ENCODE measurements around the gene RBM12.
"Not testable (repeated sequence)": the region's sequence is repeated elsewhere in the genome, so short reads cannot be mapped to it uniquely, and the experiment has no call there.

Gene RBM12

DNA sequence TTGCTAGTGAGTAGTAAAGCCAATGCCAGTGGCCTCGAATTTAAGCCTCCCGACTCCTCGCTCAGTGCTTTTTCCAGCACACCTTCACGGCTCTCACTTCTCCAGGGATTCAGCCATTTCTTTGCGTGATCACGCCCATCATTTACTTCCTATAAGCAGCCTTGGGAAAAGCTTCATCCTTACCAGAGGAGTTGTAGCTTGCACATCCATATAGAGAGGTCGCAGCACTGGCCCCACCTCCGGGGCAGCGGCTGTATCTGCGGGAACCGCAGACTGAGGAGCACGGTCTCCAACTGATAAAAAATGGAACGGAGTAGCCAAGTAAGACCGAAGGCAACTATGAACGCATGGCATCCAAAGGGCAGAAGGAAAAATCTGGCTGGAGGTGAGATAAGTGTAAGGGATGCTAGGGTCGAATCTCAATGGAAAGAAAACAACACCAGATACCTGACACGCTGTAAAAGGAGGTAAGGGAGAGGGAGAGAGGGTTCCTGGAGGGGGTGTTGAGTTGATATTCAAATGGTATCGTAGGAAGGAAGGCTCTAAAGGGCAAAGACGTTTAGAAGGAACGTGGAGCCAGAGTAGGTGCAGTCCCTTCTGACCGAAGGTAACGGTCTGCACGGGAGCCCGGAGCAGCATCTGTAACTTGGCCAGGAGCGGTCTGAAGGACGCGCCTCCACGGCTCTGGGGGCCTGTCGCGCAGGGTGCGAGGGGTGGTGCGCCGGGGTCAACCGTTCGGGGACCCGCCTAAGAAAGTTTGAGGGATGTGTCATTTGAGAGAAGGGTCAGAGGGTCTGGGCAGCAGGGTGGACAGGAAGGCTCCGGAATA is 33.8 kb upstream of the RBM12 start:
- DNase-seq: no peak

- no peak for DNase-seq
Measured at GRCh38 chr20:35697696-35698297, 33.1 kb upstream of the RBM12 start.

DNA sequence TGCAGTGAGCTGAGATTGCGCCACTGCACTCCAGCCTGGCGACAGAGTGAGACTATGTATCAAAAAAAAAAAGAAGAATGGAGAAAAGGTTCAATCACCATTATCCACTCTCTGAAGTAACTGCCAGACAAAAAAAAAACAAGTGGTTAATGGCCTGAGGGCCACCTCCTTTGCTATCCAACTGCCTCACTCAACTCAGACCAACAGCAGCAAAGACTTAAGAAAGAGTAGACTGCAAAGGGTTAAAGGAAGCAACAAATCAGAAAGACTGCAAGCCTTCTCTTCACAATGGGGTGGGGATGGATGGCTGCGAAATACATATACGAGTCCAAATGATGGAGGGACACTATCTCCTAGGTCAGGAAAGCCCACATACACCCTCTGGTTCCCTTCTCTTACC is 31.3 kb upstream of the RBM12 start:
- DNase-seq: no peak

- DNase-seq: no peak
Measured at GRCh38 chr20:35695245-35695749, 30.6 kb upstream of the RBM12 start.

GRCh38 chr20:35690265-35690664 is 25.6 kb upstream of the RBM12 start:
- DNase-seq: no peak

GRCh38 chr20:35686872-35687271 is 22.2 kb upstream of the RBM12 start:
- DNase-seq: not testable (repeated sequence)

GRCh38 chr20:35685368-35685767 is 20.7 kb upstream of the RBM12 start:
- not testable (repeated sequence) for DNase-seq

DNA sequence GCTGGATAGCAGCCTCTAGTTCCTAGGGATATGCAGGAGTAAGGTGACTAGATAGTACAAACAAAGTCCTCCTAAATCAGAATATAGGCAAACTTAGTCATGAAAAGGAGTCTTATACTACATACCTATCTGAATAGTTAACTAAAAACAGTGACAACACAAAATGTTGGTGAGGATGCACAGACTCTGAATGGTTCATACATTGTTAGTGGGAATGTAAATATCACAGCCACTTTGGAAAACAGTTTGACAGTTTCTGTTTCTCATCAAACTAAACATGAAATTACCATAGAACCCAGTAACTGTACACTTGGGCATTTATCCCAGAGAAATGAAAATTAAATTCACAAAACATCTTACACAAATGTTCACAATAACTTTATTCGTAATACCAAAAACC is 17.3 kb upstream of the RBM12 start:
- DNase-seq: no peak

DNA sequence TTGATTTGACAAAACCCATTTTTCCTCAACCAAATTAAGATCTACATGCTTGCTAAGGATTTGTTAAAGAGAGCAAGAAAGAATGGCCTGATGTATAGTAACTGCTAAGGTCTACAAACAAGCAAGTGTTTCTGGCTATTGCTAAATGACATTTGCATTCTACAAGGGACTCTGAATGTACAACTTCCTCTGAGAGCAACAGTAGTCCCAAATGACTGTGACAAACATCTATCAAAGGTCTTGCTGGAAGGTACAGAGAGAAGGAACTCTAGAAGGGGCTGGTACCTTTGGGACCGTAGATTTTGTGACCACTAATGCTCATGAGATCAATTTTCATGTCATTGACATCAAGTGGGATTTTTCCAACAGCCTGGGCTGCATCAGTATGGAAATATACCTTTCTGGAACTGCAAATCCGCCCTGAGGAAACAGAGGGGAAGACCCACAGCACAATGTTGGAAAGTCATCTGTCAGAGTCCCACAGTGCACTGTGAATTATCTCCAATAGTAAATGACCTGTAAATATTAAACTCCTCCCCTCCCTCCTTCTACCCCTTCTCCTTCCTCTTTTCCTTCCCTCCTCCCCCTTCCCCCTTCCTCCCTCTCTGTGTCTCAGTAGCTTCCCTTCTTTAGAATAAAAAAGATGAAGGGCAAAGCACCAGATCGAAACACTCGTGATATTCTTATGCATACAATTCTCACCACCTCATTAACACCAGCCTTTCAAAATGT is 15.9 kb upstream of the RBM12 start:
- DNase-seq: no peak

DNA sequence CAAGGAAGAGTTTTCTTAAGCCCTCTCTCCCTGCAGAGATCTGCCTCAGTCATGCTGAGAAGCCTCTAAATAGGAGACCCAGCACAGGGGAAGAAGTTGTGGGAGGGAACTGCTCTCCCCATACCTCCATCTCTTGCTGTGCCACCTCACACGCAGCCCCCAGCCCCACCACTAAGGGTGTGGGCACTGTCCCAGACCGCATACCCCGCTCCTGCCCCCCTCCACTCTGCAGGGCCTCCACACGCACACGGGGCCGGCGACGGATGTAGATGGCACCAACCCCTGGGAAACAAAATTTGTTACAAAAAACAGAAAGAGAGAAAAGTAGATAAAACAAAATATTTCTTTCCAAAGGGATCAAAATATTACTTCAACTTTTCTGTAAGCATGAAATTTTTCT is 10.2 kb upstream of the RBM12 start:
- no peak for DNase-seq

DNA sequence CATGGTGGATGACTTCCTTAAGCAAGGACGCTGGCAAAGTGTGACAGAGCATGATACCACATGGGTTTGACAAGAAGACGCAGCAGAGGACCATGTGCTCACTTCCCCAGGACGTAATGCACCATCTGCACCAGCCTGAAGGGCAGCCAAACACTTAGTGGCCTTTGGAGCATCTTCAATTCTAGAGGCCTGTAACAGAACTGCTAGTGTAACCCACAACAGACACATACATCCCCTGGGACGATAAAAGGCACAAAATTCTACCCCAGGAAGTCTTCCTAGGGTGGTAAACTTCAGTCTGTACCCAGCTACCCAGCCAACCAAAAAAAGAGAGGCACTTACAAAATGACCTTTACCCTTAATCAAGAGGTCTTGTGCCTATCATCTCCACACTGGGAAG is 9.2 kb upstream of the RBM12 start:
- no peak for DNase-seq

GRCh38 chr20:35669681-35670080 is 5.0 kb upstream of the RBM12 start:
- DNase-seq: no peak

DNA sequence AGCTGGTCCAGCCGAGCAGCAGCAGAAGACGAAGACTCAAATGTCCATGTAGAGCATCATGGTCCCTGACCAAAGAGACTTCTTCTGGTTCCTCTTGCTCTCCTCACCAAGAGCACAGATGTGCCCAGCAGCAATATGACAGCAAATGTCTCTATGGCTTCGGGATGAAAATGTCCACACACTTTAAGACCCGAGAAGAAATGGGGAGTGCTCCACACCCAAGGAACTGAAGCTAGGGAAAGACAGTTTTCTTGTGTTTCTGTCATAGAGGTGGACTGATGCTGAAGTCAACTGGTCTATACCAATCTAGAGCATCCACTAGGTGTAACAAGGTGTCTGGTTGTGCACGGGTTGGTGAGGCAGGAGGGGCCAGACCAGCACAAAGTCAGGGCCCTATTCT is 4.5 kb upstream of the RBM12 start:
- no peak for DNase-seq

DNA sequence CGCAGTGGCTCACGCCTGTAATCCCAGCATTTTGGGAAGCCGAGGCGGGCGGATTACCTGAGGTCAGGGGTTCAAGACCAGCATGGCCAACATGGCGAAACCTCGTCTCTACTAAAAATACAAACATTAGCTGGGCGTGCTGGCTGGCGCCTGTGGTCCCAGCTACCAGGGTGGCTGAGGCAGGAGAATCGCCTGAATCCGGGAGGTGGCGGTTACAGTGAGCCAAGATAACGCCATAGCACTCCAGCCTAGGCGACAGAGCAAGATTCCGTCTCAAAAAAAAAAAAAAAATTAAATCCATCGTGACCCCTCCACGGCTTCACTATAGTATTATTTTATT is 1.2 kb upstream of the RBM12 start:
- DNase-seq: no peak

- peak; percentile 65 for DNase-seq
Measured at GRCh38 chr20:35663516-35664465, 909 bp downstream of the RBM12 start.

DNA sequence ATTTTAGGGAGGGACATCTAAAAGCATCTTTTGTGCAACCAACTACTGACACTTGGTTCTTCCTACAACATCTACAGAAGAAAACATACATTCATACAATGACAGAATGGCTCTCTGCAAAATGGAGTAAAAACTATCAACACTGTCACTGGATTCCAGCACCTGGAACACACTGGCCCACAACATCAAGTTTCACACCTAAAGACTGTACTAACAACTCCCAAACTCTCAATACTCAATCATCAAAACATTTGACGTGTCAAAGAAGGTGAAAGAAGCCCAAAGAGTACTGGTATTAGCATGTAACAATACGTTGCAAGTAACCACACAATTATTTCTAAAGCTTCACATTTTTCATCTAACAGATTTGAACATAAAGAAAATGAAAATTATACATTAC is 2.1 kb downstream of the RBM12 start:
- DNase-seq: no peak

DNA sequence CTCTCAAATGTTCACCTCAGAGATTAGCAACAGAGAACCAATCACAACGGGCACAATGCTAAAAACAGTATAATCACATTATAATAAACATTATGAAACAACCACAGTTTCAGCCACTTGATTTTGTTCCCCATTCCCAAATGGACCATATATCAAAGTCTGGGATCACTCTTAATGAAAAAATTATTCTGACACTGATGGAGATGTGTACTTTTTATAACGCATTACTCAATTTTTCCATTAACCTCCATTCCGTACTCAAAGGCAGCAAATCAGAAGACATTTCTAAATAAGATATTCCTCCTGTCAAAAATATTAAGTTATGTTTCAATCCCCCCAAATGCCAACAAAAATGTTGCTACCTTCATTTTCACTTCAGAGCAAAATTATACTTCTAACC is 2.8 kb downstream of the RBM12 start:
- DNase-seq: no peak

DNA sequence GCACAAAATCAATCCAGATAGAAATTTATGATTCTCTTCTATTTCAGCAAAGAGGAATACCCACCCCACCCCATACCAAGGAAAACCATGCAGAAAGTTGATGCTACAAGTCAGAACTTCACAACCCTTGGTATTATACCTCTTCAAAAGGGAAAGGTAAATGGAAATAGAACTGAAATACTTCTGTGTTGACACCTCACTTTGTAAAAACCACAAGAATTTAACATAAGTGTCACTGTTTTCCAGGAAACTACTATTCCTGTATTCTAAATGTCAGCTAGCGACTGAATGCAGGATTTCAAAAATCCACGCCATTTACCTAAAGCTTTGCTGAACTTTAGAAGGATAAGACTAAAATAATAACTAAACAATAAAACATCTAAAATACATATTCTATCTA is 3.6 kb downstream of the RBM12 start:
- no peak for DNase-seq

- DNase-seq: no peak
Measured at GRCh38 chr20:35660122-35660937, 4.4 kb downstream of the RBM12 start.

DNA sequence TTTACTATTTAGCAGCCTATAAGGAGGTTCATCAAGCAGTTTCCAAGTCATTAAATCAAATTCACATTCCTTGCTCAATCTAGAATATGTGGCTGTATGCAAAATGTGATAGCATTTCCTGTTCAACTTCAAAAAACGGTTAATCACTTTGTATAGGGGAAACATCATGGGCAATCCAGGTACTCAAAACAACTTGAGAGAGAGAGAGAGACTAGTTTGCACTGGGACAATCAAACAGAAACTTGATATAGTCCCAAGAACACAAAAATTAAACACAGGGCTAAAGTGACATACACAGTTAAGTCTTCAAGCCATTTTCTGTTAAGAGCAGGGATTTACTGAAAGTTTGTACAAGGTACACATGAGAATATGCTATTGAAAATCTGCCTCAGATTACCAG is 7.4 kb downstream of the RBM12 start:
- DNase-seq: no peak

DNA sequence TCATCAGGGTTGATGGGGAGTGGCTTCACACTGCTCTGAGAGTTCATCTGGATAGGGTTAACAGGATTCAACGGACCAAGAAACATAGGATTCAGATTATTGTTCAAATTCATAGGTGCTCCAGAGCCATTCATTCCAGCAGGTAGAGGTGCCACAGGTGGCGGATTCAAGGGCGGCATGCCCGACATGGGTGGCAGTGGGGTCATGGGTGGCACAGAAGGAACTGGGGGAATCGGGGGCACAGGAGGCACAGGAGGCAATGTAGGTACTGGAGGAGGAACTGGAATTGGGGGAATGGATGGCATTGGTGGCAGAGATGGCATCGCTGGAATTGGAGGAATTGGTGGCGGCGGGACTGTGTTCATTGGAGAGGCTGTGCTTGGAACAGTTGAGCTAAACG is 10.3 kb downstream of the RBM12 start:
- no peak for DNase-seq

DNA sequence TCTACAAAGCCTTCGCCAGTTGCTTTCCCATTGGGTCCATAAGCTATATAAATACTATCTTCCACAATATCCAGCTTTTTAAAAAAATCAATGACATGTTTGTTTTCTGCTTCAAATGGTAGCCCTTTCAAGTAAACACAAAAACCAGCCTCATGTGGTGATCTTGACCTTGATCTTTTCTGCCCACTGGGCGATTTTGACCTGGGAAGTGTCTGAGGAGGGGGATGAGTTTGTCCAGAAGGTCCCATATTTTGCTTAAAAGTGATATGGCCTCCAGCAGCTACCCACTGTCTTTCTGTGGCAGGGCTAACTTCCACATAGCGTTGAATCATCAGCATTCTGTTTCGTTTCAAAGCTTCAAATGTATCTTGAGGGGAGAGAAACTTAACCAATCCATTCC is 10.8 kb downstream of the RBM12 start:
- no peak for DNase-seq

All from NCI-H526 treated with DMSO at 0.1 percent for 48 hours (cell line).